ENCODE data around the gene GPALPP1.
"Not testable (repeated sequence)": the region's sequence is repeated elsewhere in the genome, so short reads cannot be mapped to it uniquely, and the experiment has no call there.

The GPALPP1 gene

DNA sequence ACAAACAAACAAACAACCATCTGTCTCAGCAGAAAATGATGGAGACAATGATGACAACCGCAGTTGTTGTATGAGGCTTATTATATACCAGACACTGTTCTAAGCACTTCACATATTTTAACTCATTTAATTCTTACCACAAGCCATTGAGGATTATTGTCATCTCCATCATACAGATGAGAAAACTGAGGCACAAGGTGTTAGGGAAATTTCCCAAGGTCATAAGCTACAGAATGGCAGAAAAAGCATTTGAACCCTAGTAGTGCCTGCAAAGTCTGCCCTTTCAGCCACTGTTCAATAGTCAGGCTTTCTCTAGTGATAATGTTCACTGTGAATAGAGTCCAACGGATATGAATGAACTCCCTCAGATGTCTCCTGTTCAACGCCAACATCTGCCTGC, 60.1 kb downstream of the GPALPP1 start:
- no peak for TF ChIP-seq ZFX (IDR thresholded peaks at IDR 0.05; ENCODE audit: borderline replicate concordance)
- TF ChIP-seq, protein P1, sequence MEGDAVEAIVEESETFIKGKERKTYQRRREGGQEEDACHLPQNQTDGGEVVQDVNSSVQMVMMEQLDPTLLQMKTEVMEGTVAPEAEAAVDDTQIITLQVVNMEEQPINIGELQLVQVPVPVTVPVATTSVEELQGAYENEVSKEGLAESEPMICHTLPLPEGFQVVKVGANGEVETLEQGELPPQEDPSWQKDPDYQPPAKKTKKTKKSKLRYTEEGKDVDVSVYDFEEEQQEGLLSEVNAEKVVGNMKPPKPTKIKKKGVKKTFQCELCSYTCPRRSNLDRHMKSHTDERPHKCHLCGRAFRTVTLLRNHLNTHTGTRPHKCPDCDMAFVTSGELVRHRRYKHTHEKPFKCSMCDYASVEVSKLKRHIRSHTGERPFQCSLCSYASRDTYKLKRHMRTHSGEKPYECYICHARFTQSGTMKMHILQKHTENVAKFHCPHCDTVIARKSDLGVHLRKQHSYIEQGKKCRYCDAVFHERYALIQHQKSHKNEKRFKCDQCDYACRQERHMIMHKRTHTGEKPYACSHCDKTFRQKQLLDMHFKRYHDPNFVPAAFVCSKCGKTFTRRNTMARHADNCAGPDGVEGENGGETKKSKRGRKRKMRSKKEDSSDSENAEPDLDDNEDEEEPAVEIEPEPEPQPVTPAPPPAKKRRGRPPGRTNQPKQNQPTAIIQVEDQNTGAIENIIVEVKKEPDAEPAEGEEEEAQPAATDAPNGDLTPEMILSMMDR (IDR thresholded peaks at IDR 0.05), result no peak
- H3K27ac ChIP-seq, result no peak overlapping the region

DNA sequence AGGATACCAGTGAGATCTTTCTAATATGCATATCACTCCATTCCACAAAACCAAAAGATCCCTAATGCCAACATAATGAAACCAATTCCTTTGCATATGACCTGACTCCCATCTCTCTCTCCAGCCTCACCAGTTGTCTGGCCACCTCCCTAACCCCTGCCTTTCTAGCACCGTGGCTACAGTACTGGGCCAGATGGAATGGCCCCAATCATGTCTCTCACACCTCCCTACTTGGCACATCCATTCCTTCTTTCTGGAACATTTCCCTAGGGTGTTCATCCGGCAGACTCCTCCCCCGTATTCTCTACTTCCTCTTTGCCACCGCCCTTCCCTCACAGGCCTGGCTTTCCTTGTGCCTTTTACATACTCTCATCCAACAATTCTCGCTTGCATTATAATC, 62.0 kb downstream of the GPALPP1 start:
- TF ChIP-seq, protein P1 (IDR thresholded peaks at IDR 0.05), result no peak
- no peak for TF ChIP-seq ZFX (IDR thresholded peaks at IDR 0.05; ENCODE audit: borderline replicate concordance)
- H3K27ac ChIP-seq, result no peak overlapping the region

DNA sequence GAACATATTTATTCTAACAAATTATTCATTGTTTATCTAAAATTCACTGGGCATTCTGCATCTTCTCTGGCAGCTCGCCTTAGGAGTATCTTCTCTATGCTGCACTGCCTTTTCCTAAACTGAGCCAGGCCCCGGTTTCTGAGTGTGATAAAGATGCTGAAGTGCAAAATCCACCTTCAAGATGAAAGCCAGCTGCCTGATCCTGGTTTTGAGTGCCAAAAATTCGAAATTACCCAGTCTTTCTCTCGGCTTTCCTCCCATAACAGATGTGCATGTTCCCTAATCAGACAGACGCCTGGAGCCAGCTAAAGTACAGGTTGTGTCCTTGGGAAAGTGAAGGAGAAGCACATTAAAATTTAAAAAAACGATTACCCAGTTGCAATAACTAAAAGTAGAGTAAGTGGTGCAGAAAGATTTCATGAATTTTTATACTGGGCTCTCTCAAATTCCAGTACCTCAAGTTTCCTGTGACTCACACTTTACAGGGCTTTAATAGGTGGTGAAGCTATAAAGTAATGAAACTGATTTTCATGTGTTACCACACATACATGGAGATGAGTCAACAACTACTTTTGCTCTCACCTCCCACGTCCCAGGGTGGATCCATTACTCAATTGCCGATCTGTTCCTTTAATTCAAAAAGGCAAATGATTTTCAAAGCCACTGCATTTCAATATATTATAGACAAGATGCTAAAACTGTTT, 66.0 kb downstream of the GPALPP1 start:
- no peak overlapping the region for H3K27ac ChIP-seq
- TF ChIP-seq, protein P1 (IDR thresholded peaks at IDR 0.05), result no peak
- TF ChIP-seq ZFX (IDR thresholded peaks at IDR 0.05; ENCODE audit: borderline replicate concordance), result no peak

DNA sequence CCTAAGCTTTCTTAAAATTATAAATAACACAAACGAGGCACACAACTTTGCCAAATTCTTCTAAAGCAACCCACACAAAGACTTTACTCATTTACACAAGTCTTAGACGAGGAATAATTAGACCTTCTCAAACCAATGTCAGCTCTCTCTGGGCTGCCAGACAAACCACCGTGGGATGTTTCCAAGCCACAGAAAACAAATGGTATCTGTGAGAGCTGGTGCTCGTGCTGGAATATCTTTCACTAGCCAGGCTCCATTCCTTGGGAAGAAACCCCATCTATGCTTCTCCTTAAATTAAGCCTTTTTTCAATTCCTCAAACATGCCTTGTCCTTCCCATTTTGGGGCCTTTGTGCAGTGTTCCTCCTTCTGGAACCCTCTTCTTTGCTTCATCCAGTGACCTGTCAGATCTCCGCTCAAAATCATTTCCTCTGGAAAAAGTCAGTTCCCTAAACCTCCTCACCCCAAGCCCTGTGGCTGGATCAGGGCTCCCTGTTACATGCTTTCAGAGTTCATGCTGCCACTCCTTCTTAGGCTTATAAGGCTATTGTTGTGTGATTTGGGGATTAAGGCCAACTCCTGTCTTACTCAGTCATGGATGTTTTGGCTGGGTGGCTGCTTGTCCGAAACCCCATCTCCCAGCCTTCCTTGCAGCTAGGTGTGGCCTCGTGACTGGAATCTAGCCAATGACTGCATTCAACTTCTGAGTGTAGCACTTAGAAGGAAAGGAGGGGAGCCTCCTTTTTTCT, 66.7 kb downstream of the GPALPP1 start:
- no peak overlapping the region for H3K27ac ChIP-seq
- TF ChIP-seq, protein P1 (IDR thresholded peaks at IDR 0.05), result no peak
- no peak for TF ChIP-seq ZFX (IDR thresholded peaks at IDR 0.05; ENCODE audit: borderline replicate concordance)

DNA sequence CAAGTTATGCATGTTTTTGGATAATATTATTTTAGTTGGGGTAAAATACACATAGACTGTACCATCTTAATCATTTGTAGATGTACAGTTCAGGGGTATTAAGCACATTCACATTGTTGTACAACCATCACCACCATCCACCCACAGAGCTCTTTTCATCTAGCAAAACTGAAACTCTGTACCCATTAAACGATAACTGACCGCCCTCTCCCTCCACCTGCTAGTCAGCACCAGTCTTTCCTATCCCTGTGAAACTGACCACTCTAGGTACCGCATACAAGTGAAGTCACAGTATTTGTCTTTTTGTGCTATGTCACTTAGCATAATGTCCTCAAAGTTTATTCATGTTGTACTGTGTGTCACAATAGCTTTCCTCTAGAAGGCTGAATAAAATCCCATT, 70.7 kb downstream of the GPALPP1 start:
- no peak overlapping the region for H3K27ac ChIP-seq
- TF ChIP-seq, protein P1 (IDR thresholded peaks at IDR 0.05), result no peak
- no peak for TF ChIP-seq ZFX (IDR thresholded peaks at IDR 0.05; ENCODE audit: borderline replicate concordance)

DNA sequence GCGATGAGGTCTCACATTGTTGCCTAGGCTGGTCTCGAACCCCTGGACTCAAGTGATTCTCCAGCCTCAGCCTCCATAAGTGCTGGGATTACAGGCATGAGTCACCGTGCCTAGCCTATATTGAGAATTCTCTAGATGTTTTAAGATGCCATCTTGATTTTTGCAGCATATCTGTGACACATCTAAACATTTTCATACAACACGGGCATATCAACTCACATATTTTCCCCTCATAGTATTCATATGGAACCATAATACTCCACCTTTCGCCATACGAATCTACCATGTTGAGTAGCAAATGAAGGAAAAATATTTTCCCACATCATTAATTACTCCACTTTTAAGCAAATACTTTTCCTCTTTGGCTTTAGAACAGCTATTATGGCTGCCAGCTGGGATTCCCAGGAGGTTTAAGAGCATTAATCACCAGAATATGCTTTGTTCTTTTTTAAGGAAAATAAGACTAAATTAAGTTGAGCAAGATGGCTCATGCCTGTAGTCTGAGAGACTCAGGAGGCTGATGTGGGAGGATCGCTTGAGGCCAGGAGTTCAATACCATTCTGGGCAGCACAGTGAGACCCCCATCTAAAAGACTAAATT, 74.0 kb downstream of the GPALPP1 start:
- no peak for TF ChIP-seq ZFX (IDR thresholded peaks at IDR 0.05; ENCODE audit: borderline replicate concordance)
- no peak overlapping the region for H3K27ac ChIP-seq

DNA sequence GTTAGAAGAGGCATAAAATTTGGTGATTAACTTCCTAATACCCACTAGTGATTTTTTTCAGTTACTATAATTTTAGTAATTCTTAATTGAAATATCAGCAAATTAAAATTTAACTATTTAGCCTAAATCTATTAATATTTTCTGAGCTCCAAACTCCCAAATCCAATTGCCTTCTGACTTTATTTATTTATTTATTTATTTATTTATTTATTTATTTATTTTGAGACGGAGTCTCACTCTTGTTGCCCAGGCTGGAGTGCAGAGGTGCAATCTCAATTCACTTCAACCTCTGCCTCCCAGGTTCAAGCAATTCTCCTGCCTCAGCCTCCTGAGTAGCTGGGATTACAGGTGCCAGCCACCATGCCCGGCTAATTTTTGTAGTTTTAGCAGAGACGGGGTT, 74.6 kb downstream of the GPALPP1 start:
- not testable (repeated sequence) for H3K27ac ChIP-seq

DNA sequence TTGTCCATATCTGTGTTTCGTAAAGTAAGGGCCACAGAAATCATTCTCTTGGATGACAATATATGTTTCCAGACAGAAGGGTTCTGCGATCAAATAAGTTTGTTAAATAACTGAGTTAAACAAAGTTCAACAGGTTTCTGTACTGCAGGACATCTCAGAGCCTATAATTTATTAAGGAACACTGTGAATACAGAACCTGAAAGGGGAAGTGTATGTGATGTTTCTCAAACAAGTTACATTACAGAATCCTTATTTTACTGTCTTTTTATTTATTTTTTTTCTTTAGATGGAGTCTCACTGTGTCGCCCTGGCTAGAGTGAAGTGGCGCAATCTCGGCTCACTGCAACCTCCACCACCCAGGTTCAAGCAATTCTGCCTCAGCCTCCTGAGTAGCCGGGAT, 75.6 kb downstream of the GPALPP1 start:
- TF ChIP-seq ZFX (IDR thresholded peaks at IDR 0.05; ENCODE audit: borderline replicate concordance), result no peak
- TF ChIP-seq, protein P1 (IDR thresholded peaks at IDR 0.05), result no peak
- H3K27ac ChIP-seq, result no peak overlapping the region

Data from 22Rv1 (cell line).